H1 (cell line): ENCODE results near the gene PHACTR2. TPM values are rescaled to one million over a fixed set of nuclear protein-coding genes. Genes with fewer than 3 reads are reported as not detected.

Source experiments
- CTCF ChIA-PET: fragments of 300-600 bp; sonication (Branson Sonifier 250); formaldehyde crosslinking; loops from one replicate; lab custom pipeline; 2021; ENCODE audit not compliant: partially characterized antibody; lab: Charles Lee
- POLR2A ChIA-PET: fragments of 300-600 bp; sonication (Branson Sonifier 250); formaldehyde crosslinking; loops from one replicate; lab custom pipeline; 2021; ENCODE audit warnings: inconsistent platforms; ENCODE audit not compliant: partially characterized antibody; lab: Charles Lee
- DNase-seq, 2 experiments: peaks; one replicate each; pipeline versions ENCODE4 v3.0.0 to v3.0.0-alpha.2; 2010 to 2022; ENCODE audit warnings: low spot score in 2 of 2, low read depth in 1 of 2, mixed read lengths in 1 of 2
- FAIRE-seq: peaks from 2 replicates; lab custom pipeline; 2011; peaks lifted over from hg19 to GRCh38; lab: Jason Lieb, UNC
- H2AFZ ChIP-seq: 2 replicates; pipeline ENCODE4 v1.8.1; 2012; ENCODE audit warnings: low read length, inconsistent platforms
- H2AK5ac ChIP-seq: 2 replicates; pipeline ENCODE4 v1.6.1; 2013; ENCODE audit warnings: low read depth, low read length
- H2BK120ac ChIP-seq: replicated peaks from 2 replicates; pipeline ENCODE3; 2013; ENCODE audit warnings: low read depth, low read length, inconsistent platforms
- H2BK12ac ChIP-seq: 2 replicates; pipeline ENCODE4 v1.6.1; 2013; ENCODE audit warnings: low read depth, low read length
- H2BK15ac ChIP-seq: 2 replicates; pipeline ENCODE4 v1.6.1; 2013; ENCODE audit warnings: low read length
- H2BK20ac ChIP-seq: 2 replicates; pipeline ENCODE4 v1.6.1; 2013; ENCODE audit warnings: low read length
- H2BK5ac ChIP-seq: 2 replicates; pipeline ENCODE4 v1.6.1; 2013; ENCODE audit warnings: low read depth, low read length
- H3K14ac ChIP-seq: 2 replicates; pipeline ENCODE4 v1.6.1; 2013; ENCODE audit warnings: inconsistent platforms; ENCODE audit not compliant: insufficient read length
- H3K18ac ChIP-seq: 2 replicates; pipeline ENCODE4 v1.6.1; 2013; ENCODE audit warnings: low read length; ENCODE audit errors: extremely low read depth
- H3K23ac ChIP-seq: 2 replicates; pipeline ENCODE4 v1.6.1; 2013; ENCODE audit warnings: inconsistent platforms; ENCODE audit not compliant: insufficient read length
- H3K23me2 ChIP-seq: 2 replicates; pipeline ENCODE4 v1.6.1; 2013; ENCODE audit warnings: low read depth, low read length
- H3K27ac ChIP-seq: 2 replicates; pipeline ENCODE4 v1.6.1; 2011; ENCODE audit warnings: low read depth, low read length, inconsistent platforms
- H3K27me3 ChIP-seq, 4 experiments: replicated peaks in 1 of 4; 1 replicate in 1 of 4; 2 replicates in 3 of 4; pipeline versions ENCODE4 v1.6.1 to v1.8.1; 2011 to 2013; ENCODE audit warnings: low read length in 3 of 4, mild to moderate bottlenecking in 3 of 4, inconsistent platforms in 2 of 4, mixed read lengths in 2 of 4, moderate library complexity in 1 of 4; ENCODE audit not compliant: control insufficient read depth in 3 of 4, insufficient read depth in 3 of 4; ENCODE audit errors: extremely low read depth in 1 of 4
- H3K36me3 ChIP-seq, 4 experiments: 2 replicates each; pipeline versions ENCODE4 v1.6.1 to v1.8.1; 2011 to 2013; ENCODE audit warnings: mild to moderate bottlenecking in 4 of 4, low read length in 3 of 4, moderate library complexity in 2 of 4, control low read depth in 1 of 4, inconsistent platforms in 1 of 4; ENCODE audit not compliant: insufficient read depth in 4 of 4, control insufficient read depth in 2 of 4
- H3K4ac ChIP-seq: replicated peaks from 2 replicates; pipeline ENCODE3; 2013; ENCODE audit warnings: low read length, low read depth, mixed read lengths, inconsistent platforms; ENCODE audit not compliant: insufficient read length
- H3K4me1 ChIP-seq, 4 experiments: replicated peaks in 1 of 4; 1 replicate in 1 of 4; 2 replicates in 3 of 4; pipeline versions ENCODE4 v1.6.1 to v1.8.1; 2011 to 2013; ENCODE audit warnings: low read length in 3 of 4, inconsistent platforms in 2 of 4, mixed read lengths in 1 of 4; ENCODE audit not compliant: insufficient read depth in 4 of 4, control insufficient read depth in 3 of 4
- H3K4me2 ChIP-seq, 2 experiments: 2 replicates each; pipeline versions ENCODE4 v1.6.1 to v1.8.1; 2011 to 2013; ENCODE audit warnings: low read depth in 2 of 2, low read length in 2 of 2, control low read depth in 1 of 2, inconsistent platforms in 1 of 2, mild to moderate bottlenecking in 1 of 2; ENCODE audit not compliant: insufficient read depth in 1 of 2
- H3K4me3 ChIP-seq, 4 experiments: fragments of 200-600, 300-600 bp in 1 of 4; sonication (generic), shearing (Covaris generic), sonication (Bioruptor Twin) in 1 of 4; 2 replicates each; pipeline versions ENCODE4 v1.5.1 to v1.8.1; 2011 to 2016; ENCODE audit warnings: low read length in 4 of 4, low read depth in 3 of 4, control low read depth in 2 of 4, inconsistent platforms in 2 of 4, mild to moderate bottlenecking in 2 of 4, mixed read lengths in 1 of 4, moderate library complexity in 1 of 4; ENCODE audit not compliant: insufficient read depth in 2 of 4; ENCODE audit errors: extremely low read depth in 1 of 4
- H3K56ac ChIP-seq: replicated peaks from 2 replicates; pipeline ENCODE3; 2013; ENCODE audit warnings: low read depth, mild to moderate bottlenecking, mixed read lengths, low read length, inconsistent platforms; ENCODE audit not compliant: insufficient read length
- H3K79me1 ChIP-seq: 2 replicates; pipeline ENCODE4 v1.6.1; 2013; ENCODE audit warnings: low read depth, low read length, control low read depth
- H3K79me2 ChIP-seq, 2 experiments: 2 replicates each; pipeline versions ENCODE4 v1.6.1 to v1.8.1; 2012 to 2013; ENCODE audit warnings: low read length in 2 of 2, mild to moderate bottlenecking in 2 of 2, inconsistent platforms in 1 of 2; ENCODE audit not compliant: insufficient read depth in 2 of 2, control insufficient read depth in 1 of 2
- H3K9ac ChIP-seq, 4 experiments: replicated peaks in 1 of 4; 1 replicate in 1 of 4; 2 replicates in 3 of 4; pipeline versions ENCODE4 v1.6.1 to v1.8.1; 2011 to 2013; ENCODE audit warnings: low read depth in 3 of 4, low read length in 3 of 4, control low read depth in 2 of 4, mild to moderate bottlenecking in 2 of 4, moderate library complexity in 2 of 4, inconsistent platforms in 1 of 4; ENCODE audit errors: extremely low read depth in 1 of 4
- H3K9me3 ChIP-seq, 2 experiments: 2 replicates each; pipeline versions ENCODE4 v1.6.1 to v1.8.1; 2012 to 2013; ENCODE audit warnings: mild to moderate bottlenecking in 2 of 2, moderate library complexity in 2 of 2, control low read depth in 1 of 2, inconsistent platforms in 1 of 2, low read depth in 1 of 2, low read length in 1 of 2, mixed read lengths in 1 of 2; ENCODE audit not compliant: insufficient read depth in 2 of 2
- H4K20me1 ChIP-seq, 2 experiments: replicated peaks in 1 of 2; 2 replicates each; pipeline versions ENCODE3 to v1.8.1; 2011 to 2013; ENCODE audit warnings: inconsistent platforms in 2 of 2, low read length in 2 of 2, mild to moderate bottlenecking in 1 of 2; ENCODE audit not compliant: insufficient read depth in 2 of 2, control insufficient read depth in 1 of 2
- H4K5ac ChIP-seq: 2 replicates; pipeline ENCODE4 v1.6.1; 2013; ENCODE audit warnings: low read length, low read depth, mixed read lengths, inconsistent platforms; ENCODE audit not compliant: insufficient read length
- H4K8ac ChIP-seq: 2 replicates; pipeline ENCODE4 v1.8.0; 2013; ENCODE audit warnings: mild to moderate bottlenecking, moderate library complexity, low read length, inconsistent platforms; ENCODE audit not compliant: insufficient read depth; ENCODE audit errors: extremely low read depth
- H4K91ac ChIP-seq: replicated peaks from 2 replicates; pipeline ENCODE3; 2013; ENCODE audit warnings: low read length, mixed read lengths, inconsistent platforms; ENCODE audit not compliant: insufficient read length
- ASH2L ChIP-seq: fragments of 200-600, 300-600 bp; sonication (generic); IDR thresholded peaks from one replicate; pipeline ENCODE4 v1.7.1; 2017; ENCODE audit warnings: low read length
- ATF3 ChIP-seq: IDR thresholded peaks from 2 replicates; pipeline ENCODE4 v1.6.1; 2011; ENCODE audit warnings: low read depth, mild to moderate bottlenecking, low read length; ENCODE audit not compliant: insufficient read depth
- CBX5 ChIP-seq: fragments of 300-800, 300-1000 bp; sonication (generic); IDR thresholded peaks from 2 replicates; pipeline ENCODE4 v1.7.1; 2016; ENCODE audit warnings: antibody characterized with exemption, low read length, low read depth
- CREB1 ChIP-seq: IDR thresholded peaks from 2 replicates; pipeline ENCODE4 v1.6.1; 2012; ENCODE audit warnings: inconsistent platforms
- E2F6 ChIP-seq: IDR thresholded peaks from 2 replicates; pipeline ENCODE4 v1.6.1; 2012; ENCODE audit warnings: inconsistent platforms
- FOSL1 ChIP-seq: IDR thresholded peaks from 2 replicates; pipeline ENCODE4 v1.6.1; 2011; ENCODE audit warnings: mild to moderate bottlenecking, low read depth, low read length, moderate library complexity; ENCODE audit not compliant: insufficient read depth
- MAX ChIP-seq: IDR thresholded peaks from 2 replicates; pipeline ENCODE4 v1.6.1; 2012; ENCODE audit warnings: inconsistent platforms
- POLR2A ChIP-seq, 2 experiments: IDR thresholded peaks; 1 replicate in 1 of 2; 2 replicates in 1 of 2; pipeline ENCODE4 v1.6.1; 2011; ENCODE audit warnings: low read depth in 2 of 2, low read length in 2 of 2, mild to moderate bottlenecking in 2 of 2; ENCODE audit errors: control extremely low read depth in 1 of 2
- SP2 ChIP-seq: IDR thresholded peaks from 2 replicates; pipeline ENCODE4 v1.6.1; 2012; ENCODE audit warnings: mild to moderate bottlenecking, low read length, inconsistent platforms
- SRF ChIP-seq: IDR thresholded peaks from 2 replicates; pipeline ENCODE4 v1.6.1; 2011; ENCODE audit warnings: mild to moderate bottlenecking, low read depth, low read length, moderate library complexity
- SUZ12 ChIP-seq: fragments of 200-600 bp; sonication (generic); IDR thresholded peaks from 2 replicates; pipeline ENCODE4 v1.6.1; 2012; ENCODE audit warnings: mild to moderate bottlenecking, inconsistent platforms, low read length, moderate library complexity, mixed read lengths
- TBP ChIP-seq: IDR thresholded peaks from 2 replicates; pipeline ENCODE4 v1.6.1; 2011; ENCODE audit warnings: low read depth, low read length, improper control_type of control experiment
- TCF12 ChIP-seq: IDR thresholded peaks from 2 replicates; pipeline ENCODE4 v1.6.1; 2011; ENCODE audit warnings: low read depth, mild to moderate bottlenecking, low read length
- USF2 ChIP-seq: IDR thresholded peaks from 2 replicates; pipeline ENCODE4 v1.6.1; 2011; ENCODE audit warnings: low read length, improper control_type of control experiment
- WGBS, 2 experiments: shearing (Covaris generic) in 1 of 2; methylation state at CpG; one replicate each; pipeline versions ENCODE4 v1.1.6 to v1.1.7; 2013 to 2015; ENCODE audit warnings: low lambda C conversion rate in 2 of 2, mixed read lengths in 2 of 2, inconsistent platforms in 1 of 2, low coverage in 1 of 2, missing lambda C conversion rate in 1 of 2; ENCODE audit not compliant: insufficient replicate concordance in 2 of 2, insufficient coverage in 1 of 2, insufficient read length in 1 of 2; ENCODE audit errors: extremely low coverage in 1 of 2, missing lambda C conversion rate in 1 of 2; 5-methylcytosine and 5-hydroxymethylcytosine counted together
- polyA plus RNA-seq, 7 experiments: library from polyadenylated mRNA; depleted of rRNA in 3 of 7; stranded (reverse) in 5 of 7; unstranded in 2 of 7; fragments of >200 nt in 5 of 7; fragments of 200-250 nt in 2 of 7; gene quantifications; 1 replicate in 5 of 7; 2 replicates in 1 of 7; 4 replicates in 1 of 7; pipeline versions ENCODE4 v1.2.1 to v1.2.3, GENCODE V29; 2011 to 2013; ENCODE audit warnings: missing spikeins in 2 of 7, mixed read lengths in 2 of 7
- total RNA-seq: library from RNA; stranded (reverse); fragmentation: NEBNext Ultra II Directional; extraction: Animal tissue kit (Norgen Biotek cat#: 25700); gene quantifications from 2 replicates; pipeline ENCODE4 v1.2.1, GENCODE V29; 2021

Gene PHACTR2
- total and polyA plus RNA-seq, 2 of the 8 experiments (the other 6 are each of a cell fraction or from before 2014, with no cell fraction given) = 16.9 to 131 TPM

- Histone ChIP-seq H3K23ac (no peak overlapping the region), H4K20me1 (no peaks in the 10 kb centered on the region), H3K4me2 (no peak overlapping the region), H3K18ac (no peak overlapping the region), H3K14ac (no peak overlapping the region), H3K9ac (no peak overlapping the region), H2BK120ac (no peak overlapping the region), H2AFZ (no peak overlapping the region), H2BK12ac (no peak overlapping the region), H2BK5ac (no peak overlapping the region), H3K36me3 (peaks cover 0 to 53% (median 22%) of the 10 kb centered on the region in 4 experiments; a peak in 5 of 8 replicates), H2BK20ac (no peak overlapping the region), H3K56ac (no peak overlapping the region), H4K8ac (no peak overlapping the region), H2AK5ac (no peak overlapping the region), H2BK15ac (no peak overlapping the region), H4K5ac (no peak overlapping the region), H3K23me2 (no peaks in the 10 kb centered on the region), H3K9me3 (no peaks in the 10 kb centered on the region), H3K79me2 (no peaks in the 10 kb centered on the region), H3K4me3 (no peak overlapping the region), H3K4me1 (no peaks in the 10 kb centered on the region), H3K4ac (no peak overlapping the region), H4K91ac (no peak overlapping the region), H3K79me1 (no peaks in the 10 kb centered on the region), H3K27ac (no peak overlapping the region), H3K27me3 (no peaks in the 10 kb centered on the region)
- ChIA-PET CTCF (no interaction called here), POLR2A (no interaction called here)
- FAIRE-seq = no peak
- WGBS, 2 experiments = 100% methylated on average over 2 of the region's 2 CpGs; no CpG with 5 or more reads in 1 of the 2 experiments
- DNase-seq = no peak
- no peak for TF ChIP-seq ATF3
- TF ChIP-seq TCF12 = no peak
- no peak for TF ChIP-seq SUZ12
- TF ChIP-seq SRF = no peak
- no peak for TF ChIP-seq SP2
- no peak for TF ChIP-seq FOSL1
- TF ChIP-seq MAX = no peak
- TF ChIP-seq USF2 = no peak
- no peak for TF ChIP-seq CBX5
- TF ChIP-seq E2F6 = no peak
- TF ChIP-seq CREB1 = no peak
- no peak for TF ChIP-seq TBP
- no peak for TF ChIP-seq POLR2A (IDR thresholded peaks at IDR 0.05; ENCODE audit: control extremely low read depth in 1 of 2, low read depth in 2 of 2, low read length in 2 of 2)
- no peak for TF ChIP-seq ASH2L
Observed at GRCh38 chr6:143767433-143767832, 89.7 kb downstream of the PHACTR2 start.
